Measurements from ENCODE around the gene DHX9. TPM values are rescaled to one million over a fixed set of nuclear protein-coding genes. Genes with fewer than 3 reads are reported as not detected.

DHX9 gene
- total RNA-seq, 1 donor from 2014 or later, result 118 TPM

DNA sequence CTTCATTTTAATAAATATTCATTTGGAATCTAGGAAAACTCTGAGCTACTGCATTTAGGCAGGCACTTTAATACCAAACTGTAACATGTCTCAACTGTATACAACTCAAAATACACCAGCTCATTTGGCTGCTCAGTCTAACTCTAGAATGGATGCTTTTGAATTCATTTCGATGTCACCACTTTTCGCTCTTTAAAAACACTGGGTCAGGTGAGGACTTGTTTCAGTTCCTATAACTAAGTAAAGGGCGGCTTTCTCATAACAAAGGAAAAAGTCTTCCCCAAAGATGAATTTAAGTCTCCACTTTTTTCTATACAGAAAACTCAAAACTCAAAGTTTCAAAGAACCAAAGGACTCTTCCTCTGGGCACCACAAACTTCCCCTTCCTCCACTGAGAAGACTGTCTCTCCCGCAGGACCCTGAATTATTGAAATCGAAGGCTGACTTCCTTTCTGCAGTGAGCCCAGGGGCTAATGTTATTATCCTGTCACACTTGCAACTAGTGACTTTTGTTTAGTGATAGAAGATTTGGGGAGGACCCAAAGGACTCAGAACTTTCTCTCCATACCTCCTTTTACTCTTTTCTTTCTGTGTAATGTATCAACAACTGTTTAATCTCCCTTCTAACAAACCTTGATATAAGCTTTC is 9.7 kb upstream of the DHX9 start:
- DNase-seq (ENCODE audit: low read depth), result no peak
- no peak overlapping the region for H3K4me3 ChIP-seq (ENCODE audit: low read depth, low read length)
- no peaks in the 10 kb centered on the region for H3K36me3 ChIP-seq (ENCODE audit: control insufficient read depth, insufficient read depth, low read length)
- no peaks in the 10 kb centered on the region for H3K27me3 ChIP-seq (ENCODE audit: control insufficient read depth, insufficient read depth, low read length)
- TF ChIP-seq, protein P1, sequence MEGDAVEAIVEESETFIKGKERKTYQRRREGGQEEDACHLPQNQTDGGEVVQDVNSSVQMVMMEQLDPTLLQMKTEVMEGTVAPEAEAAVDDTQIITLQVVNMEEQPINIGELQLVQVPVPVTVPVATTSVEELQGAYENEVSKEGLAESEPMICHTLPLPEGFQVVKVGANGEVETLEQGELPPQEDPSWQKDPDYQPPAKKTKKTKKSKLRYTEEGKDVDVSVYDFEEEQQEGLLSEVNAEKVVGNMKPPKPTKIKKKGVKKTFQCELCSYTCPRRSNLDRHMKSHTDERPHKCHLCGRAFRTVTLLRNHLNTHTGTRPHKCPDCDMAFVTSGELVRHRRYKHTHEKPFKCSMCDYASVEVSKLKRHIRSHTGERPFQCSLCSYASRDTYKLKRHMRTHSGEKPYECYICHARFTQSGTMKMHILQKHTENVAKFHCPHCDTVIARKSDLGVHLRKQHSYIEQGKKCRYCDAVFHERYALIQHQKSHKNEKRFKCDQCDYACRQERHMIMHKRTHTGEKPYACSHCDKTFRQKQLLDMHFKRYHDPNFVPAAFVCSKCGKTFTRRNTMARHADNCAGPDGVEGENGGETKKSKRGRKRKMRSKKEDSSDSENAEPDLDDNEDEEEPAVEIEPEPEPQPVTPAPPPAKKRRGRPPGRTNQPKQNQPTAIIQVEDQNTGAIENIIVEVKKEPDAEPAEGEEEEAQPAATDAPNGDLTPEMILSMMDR (IDR thresholded peaks at IDR 0.05; ENCODE audit: insufficient read depth, low read length, poor library complexity, severe bottlenecking), result no peak

DNA sequence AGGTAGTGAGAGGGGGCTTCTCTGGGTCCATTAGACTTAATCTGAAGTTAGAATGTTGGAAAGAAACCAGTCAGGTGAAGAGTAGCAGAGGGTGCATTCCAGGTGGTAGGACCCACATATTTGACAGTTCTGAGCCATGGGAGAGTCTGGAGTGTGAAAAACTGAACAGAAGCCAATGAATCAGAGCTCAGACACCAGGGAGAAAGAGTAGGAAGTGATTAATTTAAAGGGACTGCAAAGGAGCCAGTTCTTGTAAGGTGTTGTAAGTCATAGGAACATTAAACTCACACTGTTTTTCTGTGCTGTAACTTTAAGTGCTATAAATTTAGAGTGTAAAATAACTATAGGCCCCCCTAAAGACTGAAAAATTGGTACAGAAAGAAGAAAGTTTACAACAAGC is 5.9 kb upstream of the DHX9 start:
- Histone ChIP-seq H3K36me3 (ENCODE audit: control insufficient read depth, insufficient read depth, low read length) (no peaks in the 10 kb centered on the region), H3K27me3 (ENCODE audit: control insufficient read depth, insufficient read depth, low read length) (no peaks in the 10 kb centered on the region), H3K4me3 (ENCODE audit: low read depth, low read length) (no peak overlapping the region)
- DNase-seq (ENCODE audit: low read depth), result peak; percentile 47
- TF ChIP-seq, protein P1 (IDR thresholded peaks at IDR 0.05; ENCODE audit: insufficient read depth, low read length, poor library complexity, severe bottlenecking), result no peak

DNA sequence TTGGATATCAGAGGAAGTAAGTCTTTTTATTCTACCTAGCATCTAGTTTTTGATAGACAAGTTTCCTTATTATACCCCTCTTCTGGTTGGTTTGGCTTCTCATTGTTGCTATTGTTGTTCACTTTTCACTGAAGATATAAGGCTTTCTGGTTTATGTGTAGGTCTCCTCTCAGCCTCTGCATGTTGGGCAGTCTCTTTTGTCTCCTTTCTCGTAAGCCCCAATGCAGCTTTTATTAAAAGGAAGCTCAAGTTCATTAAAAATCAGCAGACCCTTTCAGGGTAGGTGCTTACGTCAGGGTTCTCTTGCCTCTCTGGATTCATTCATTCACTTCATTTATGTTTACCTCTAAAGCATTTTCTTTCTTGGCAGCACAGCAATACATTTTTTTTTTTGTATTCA is 4.8 kb upstream of the DHX9 start:
- Histone ChIP-seq H3K36me3 (ENCODE audit: control insufficient read depth, insufficient read depth, low read length) (no peaks in the 10 kb centered on the region), H3K27me3 (ENCODE audit: control insufficient read depth, insufficient read depth, low read length) (no peaks in the 10 kb centered on the region), H3K4me3 (ENCODE audit: low read depth, low read length) (no peak overlapping the region)
- no peak for DNase-seq (ENCODE audit: low read depth)
- TF ChIP-seq, protein P1 (IDR thresholded peaks at IDR 0.05; ENCODE audit: insufficient read depth, low read length, poor library complexity, severe bottlenecking), result no peak

DNA sequence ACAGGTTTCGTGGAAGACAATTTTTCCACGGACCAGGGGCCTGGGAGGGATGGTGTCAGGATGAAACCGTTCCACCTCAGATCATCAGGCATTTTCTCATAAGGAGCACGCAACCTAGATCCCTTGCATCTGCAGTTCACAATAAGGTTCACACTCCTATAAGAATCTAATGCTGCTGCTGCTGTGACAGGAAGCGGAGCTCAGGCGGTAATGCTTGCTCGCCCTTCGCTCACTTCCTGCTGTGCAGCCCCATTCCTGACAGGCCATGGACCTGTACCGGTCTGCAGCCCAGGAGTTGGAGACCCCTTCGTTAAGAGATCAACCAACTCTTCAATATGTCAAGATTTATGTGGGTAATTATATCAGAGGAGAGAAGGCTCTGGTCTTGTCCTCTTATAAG is 3.3 kb upstream of the DHX9 start:
- TF ChIP-seq, protein P1 (IDR thresholded peaks at IDR 0.05; ENCODE audit: insufficient read depth, low read length, poor library complexity, severe bottlenecking), result no peak
- no peaks in the 10 kb centered on the region for H3K36me3 ChIP-seq (ENCODE audit: control insufficient read depth, insufficient read depth, low read length)
- no peaks in the 10 kb centered on the region for H3K27me3 ChIP-seq (ENCODE audit: control insufficient read depth, insufficient read depth, low read length)
- DNase-seq (ENCODE audit: low read depth), result no peak
- no peak overlapping the region for H3K4me3 ChIP-seq (ENCODE audit: low read depth, low read length)

DNA sequence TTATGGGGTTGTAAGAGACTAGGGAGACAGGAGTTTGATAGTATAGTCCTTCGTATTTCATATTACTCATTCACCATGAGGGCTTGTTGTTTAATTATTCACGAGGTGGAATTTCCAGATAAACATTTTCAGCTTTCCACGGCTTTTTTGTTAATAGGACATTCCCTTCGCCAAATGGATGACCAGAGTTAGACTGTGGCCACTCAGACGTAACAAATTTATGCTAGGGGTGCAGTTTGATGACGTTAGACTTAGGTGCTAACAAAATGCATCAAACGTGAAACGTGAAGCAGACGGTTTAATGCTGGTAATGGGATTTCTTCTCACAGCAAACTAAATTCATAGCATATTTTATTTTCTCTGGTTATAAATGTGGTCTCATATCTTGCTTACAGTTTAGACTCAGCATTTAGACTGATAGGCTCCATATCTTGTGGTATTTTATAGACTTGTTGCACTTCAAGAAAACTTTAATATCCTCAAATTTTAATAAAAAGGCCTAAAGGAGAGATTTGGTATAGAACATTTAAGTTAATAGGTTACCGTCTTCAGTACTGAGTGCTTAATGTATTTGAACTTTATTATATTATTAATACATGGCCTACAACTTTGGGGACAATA is 2.3 kb downstream of the DHX9 start:
- H3K4me3 ChIP-seq (ENCODE audit: low read depth, low read length), result peak overlapping the region; percentile 90
- TF ChIP-seq, protein P1 (IDR thresholded peaks at IDR 0.05; ENCODE audit: insufficient read depth, low read length, poor library complexity, severe bottlenecking), result no peak
- H3K36me3 ChIP-seq (ENCODE audit: control insufficient read depth, insufficient read depth, low read length), result peaks cover 3% of the 10 kb centered on the region

DNA sequence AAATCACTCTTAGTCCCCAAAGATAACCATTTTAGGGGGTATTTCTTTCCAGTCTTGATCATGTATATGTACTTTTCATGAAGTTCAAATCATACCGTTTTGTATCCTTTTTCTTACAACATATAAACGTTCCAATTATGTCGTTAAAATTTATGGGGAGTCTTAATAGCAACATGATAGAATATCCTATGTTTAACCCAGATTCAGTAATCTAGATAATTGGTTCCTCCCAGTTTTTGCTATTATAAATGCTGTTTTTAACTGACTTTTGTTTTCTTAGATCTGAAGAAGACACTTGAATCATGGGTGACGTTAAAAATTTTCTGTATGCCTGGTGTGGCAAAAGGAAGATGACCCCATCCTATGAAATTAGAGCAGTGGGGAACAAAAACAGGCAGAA is 3.1 kb downstream of the DHX9 start:
- no peak for DNase-seq (ENCODE audit: low read depth)
- Histone ChIP-seq H3K36me3 (ENCODE audit: control insufficient read depth, insufficient read depth, low read length) (peaks cover 3% of the 10 kb centered on the region), H3K4me3 (ENCODE audit: low read depth, low read length) (no peak overlapping the region), H3K27me3 (ENCODE audit: control insufficient read depth, insufficient read depth, low read length) (no peaks in the 10 kb centered on the region)
- TF ChIP-seq, protein P1 (IDR thresholded peaks at IDR 0.05; ENCODE audit: insufficient read depth, low read length, poor library complexity, severe bottlenecking), result no peak

More for the DNA sequence above, 2.3 kb downstream of the DHX9 start:
- H3K27me3 ChIP-seq (ENCODE audit: control insufficient read depth, insufficient read depth, low read length), result no peaks in the 10 kb centered on the region
- DNase-seq (ENCODE audit: low read depth), result peak; percentile 68
